Natural killer cell (primary cell): ENCODE measurements around the gene C1QTNF6. TPM values are rescaled to one million over a fixed set of nuclear protein-coding genes. Genes with fewer than 3 reads are reported as not detected.

Experiments
- ATAC-seq, 3 donors: fragments of 150-1000 bp in 2 of 3; fragments of 200-7000 bp in 1 of 3; cut with Tn5 transposase; 1 replicate in 1 of 3; 2 replicates in 2 of 3; pipeline ENCODE4 v1.10.0; 2021; ENCODE audit warnings: mild to moderate bottlenecking in 2 of 3, moderate library complexity in 2 of 3
- DNase-seq, 2 donors: peaks; one replicate each; pipeline versions ENCODE4 v3.0.0 to v3.0.0-alpha.2; 2013 to 2021; ENCODE audit warnings: mixed read lengths in 1 of 2
- H3K27ac ChIP-seq: one replicate; pipeline ENCODE4 v1.5.1; 2013; ENCODE audit warnings: mild to moderate bottlenecking, low read length
- H3K27me3 ChIP-seq: one replicate; pipeline ENCODE4 v1.6.1; 2013; ENCODE audit warnings: low read length; ENCODE audit not compliant: control insufficient read depth, insufficient read depth
- H3K36me3 ChIP-seq: one replicate; pipeline ENCODE4 v1.6.1; 2013; ENCODE audit warnings: low read length; ENCODE audit not compliant: control insufficient read depth, insufficient read depth
- H3K4me1 ChIP-seq: one replicate; pipeline ENCODE4 v1.6.1; 2013; ENCODE audit warnings: low read length; ENCODE audit not compliant: control insufficient read depth, insufficient read depth
- H3K4me3 ChIP-seq: one replicate; pipeline ENCODE4 v1.5.1; 2013; ENCODE audit warnings: low read length
- H3K9me3 ChIP-seq: one replicate; pipeline ENCODE4 v1.6.1; 2013; ENCODE audit warnings: low read length; ENCODE audit not compliant: control insufficient read depth, insufficient read depth
- H3K27ac Mint-ChIP-seq, 2 donors: one replicate each; pipeline ENCODE4 v1.8.0; 2022; ENCODE audit warnings: mild to moderate bottlenecking in 2 of 2, mixed read lengths in 2 of 2, moderate library complexity in 1 of 2
- H3K27me3 Mint-ChIP-seq, 2 donors: one replicate each; pipeline ENCODE4 v1.8.0; 2022; ENCODE audit warnings: low read depth in 2 of 2, mixed read lengths in 2 of 2
- H3K36me3 Mint-ChIP-seq: one replicate; pipeline ENCODE4 v1.8.0; 2022; ENCODE audit warnings: mixed read lengths
- H3K4me1 Mint-ChIP-seq, 2 donors: one replicate each; pipeline ENCODE4 v1.8.0; 2022; ENCODE audit warnings: mixed read lengths in 2 of 2
- H3K4me3 Mint-ChIP-seq: one replicate; pipeline ENCODE4 v1.8.0; 2022; ENCODE audit warnings: mild to moderate bottlenecking, moderate library complexity, mixed read lengths
- H3K9me3 Mint-ChIP-seq, 2 donors: one replicate each; pipeline ENCODE4 v1.8.0; 2022; ENCODE audit warnings: mixed read lengths in 2 of 2
- WGBS: methylation state at CpG from one replicate; pipeline ENCODE4 v1.1.7; 2013; ENCODE audit warnings: missing lambda C conversion rate; ENCODE audit not compliant: insufficient coverage; 5-methylcytosine and 5-hydroxymethylcytosine counted together
- intact Hi-C: fragments of 100-400 bp; cut with micrococcal nuclease; formaldehyde crosslinking; loops from one replicate; pipeline ENCODE4 v1.14.2; 2022
- total RNA-seq, 4 donors: library from RNA; stranded (reverse); fragments of 120-200 nt in 1 of 4; gene quantifications; one replicate each; pipeline versions ENCODE4 v1.2.3 to v1.2.4, GENCODE V29; 2013 to 2022
- TF ChIP-seq, protein P1 (sequence below): fragments of 200-600 bp; IDR thresholded peaks from one replicate; pipeline ENCODE4 v1.8.0; 2022; ENCODE audit warnings: antibody characterized with exemption

The C1QTNF6 gene
- total RNA-seq, 3 donors from 2014 or later (not counting 1 experiment from before 2014, with no cell fraction given): 6.0 to 10.3 (median 6.7) TPM

DNA sequence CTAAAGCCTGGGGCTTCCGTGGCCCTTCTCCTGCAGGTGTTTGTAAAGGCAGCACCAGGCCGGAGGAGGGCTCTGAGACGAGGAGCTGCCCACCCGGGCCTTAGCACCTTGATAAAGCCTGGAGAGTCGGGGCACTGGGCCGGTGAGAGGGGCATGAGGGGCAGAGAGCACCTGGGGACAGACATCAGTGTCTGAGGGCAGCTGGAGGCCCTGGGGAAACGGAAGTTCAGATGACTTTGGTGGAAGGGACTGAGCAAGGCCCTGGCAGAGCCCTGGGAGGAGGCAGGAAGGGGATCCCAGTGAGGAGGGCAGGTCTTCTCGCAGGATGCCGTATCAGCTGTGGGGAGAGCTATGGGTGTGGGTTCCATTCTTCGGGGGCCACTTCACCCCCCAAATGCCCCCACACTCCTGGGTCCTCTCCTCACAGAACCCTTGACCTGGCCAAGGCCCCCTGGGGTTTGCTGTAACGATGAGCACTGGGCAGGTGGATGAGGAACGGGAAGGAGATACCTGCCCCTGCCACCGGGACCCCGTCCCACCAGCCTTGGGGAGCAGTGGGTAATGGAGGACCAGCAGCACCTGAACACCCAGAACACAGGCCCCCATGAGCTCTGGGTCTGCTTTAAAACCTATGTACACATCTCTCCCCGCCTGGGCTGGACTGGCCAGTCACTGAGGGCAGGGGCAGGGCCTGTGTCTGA, 7.4 kb downstream of the C1QTNF6 start:
- H3K4me1 Mint-ChIP-seq: peaks cover 40 to 53% of the 10 kb centered on the region in 2 donors

DNA sequence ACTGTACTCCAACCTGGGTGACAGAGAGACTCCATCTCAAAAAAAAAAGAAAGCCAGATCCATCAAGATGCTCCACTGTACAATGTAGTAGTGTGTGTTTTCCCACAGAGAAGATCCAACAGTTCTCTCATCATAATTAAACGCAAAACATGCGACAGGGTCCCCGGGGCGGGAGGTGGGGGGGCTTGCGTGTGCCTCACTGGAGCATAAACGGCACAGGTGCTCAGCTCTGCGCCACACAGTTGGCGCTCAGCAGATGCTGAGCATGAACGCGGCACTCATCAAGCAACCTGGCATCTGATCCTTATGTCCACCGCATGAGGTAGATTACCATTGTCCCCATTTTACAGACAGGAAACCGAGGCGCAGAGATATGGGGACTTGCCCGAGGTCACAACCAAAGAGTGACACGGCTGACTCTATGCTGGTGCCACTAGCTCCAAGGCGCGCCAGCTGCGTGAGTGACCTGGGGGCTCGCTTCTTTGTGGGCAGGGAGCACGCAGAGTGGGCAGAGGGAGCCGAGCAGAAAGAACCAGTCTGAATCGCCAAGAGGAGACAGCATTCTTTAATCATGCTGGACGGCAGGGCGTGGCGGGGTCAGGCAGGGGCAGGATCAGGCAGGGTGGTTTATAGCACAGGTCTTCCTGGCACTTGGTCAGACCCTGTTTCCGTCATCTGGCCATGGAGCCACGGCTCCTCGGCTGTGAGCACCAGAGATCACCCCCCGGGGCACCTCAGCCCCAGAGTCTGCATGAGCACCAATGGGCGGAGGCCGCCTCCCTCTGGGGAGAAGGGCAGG, 8.2 kb downstream of the C1QTNF6 start:
- Histone ChIP-seq H3K27me3 (no peaks in the 10 kb centered on the region), H3K36me3 (no peaks in the 10 kb centered on the region), H3K9me3 (no peaks in the 10 kb centered on the region), H3K4me3 (no peak overlapping the region), H3K27ac (no peak overlapping the region), H3K4me1 (peaks cover 61% of the 10 kb centered on the region)
- WGBS: 92% methylated on average over 31 of the region's 31 CpGs
- no peaks in the 10 kb centered on the region for H3K36me3 Mint-ChIP-seq
- H3K9me3 Mint-ChIP-seq: no peaks in the 10 kb centered on the region
- TF ChIP-seq, protein P1, sequence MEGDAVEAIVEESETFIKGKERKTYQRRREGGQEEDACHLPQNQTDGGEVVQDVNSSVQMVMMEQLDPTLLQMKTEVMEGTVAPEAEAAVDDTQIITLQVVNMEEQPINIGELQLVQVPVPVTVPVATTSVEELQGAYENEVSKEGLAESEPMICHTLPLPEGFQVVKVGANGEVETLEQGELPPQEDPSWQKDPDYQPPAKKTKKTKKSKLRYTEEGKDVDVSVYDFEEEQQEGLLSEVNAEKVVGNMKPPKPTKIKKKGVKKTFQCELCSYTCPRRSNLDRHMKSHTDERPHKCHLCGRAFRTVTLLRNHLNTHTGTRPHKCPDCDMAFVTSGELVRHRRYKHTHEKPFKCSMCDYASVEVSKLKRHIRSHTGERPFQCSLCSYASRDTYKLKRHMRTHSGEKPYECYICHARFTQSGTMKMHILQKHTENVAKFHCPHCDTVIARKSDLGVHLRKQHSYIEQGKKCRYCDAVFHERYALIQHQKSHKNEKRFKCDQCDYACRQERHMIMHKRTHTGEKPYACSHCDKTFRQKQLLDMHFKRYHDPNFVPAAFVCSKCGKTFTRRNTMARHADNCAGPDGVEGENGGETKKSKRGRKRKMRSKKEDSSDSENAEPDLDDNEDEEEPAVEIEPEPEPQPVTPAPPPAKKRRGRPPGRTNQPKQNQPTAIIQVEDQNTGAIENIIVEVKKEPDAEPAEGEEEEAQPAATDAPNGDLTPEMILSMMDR: no peak
- H3K27ac Mint-ChIP-seq: no peak overlapping the region
- peaks cover 31 to 47% of the 10 kb centered on the region in 2 donors for H3K4me1 Mint-ChIP-seq
- ATAC-seq: no peak
- H3K27me3 Mint-ChIP-seq: peaks cover 0 to 4% of the 10 kb centered on the region in 2 donors
- no peak overlapping the region for H3K4me3 Mint-ChIP-seq
- intact Hi-C loops: no loop called here
- no peak for DNase-seq

More for the DNA sequence above, 7.4 kb downstream of the C1QTNF6 start:
- TF ChIP-seq, protein P1: no peak
- intact Hi-C loops: no loop called here
- H3K36me3 ChIP-seq: no peaks in the 10 kb centered on the region
- no peak overlapping the region for H3K4me3 Mint-ChIP-seq
- H3K4me1 ChIP-seq: peaks cover 66% of the 10 kb centered on the region
- no peak overlapping the region for H3K27ac Mint-ChIP-seq
- DNase-seq: no peak
- ATAC-seq: no peak
- no peak overlapping the region for H3K27ac ChIP-seq
- peaks cover 0 to 4% of the 10 kb centered on the region in 2 donors for H3K27me3 Mint-ChIP-seq
- WGBS: 90% methylated on average over 13 of the region's 15 CpGs
- H3K9me3 ChIP-seq: no peaks in the 10 kb centered on the region
- H3K9me3 Mint-ChIP-seq: no peaks in the 10 kb centered on the region
- no peaks in the 10 kb centered on the region for H3K36me3 Mint-ChIP-seq
- H3K27me3 ChIP-seq: no peaks in the 10 kb centered on the region
- no peak overlapping the region for H3K4me3 ChIP-seq

DNA sequence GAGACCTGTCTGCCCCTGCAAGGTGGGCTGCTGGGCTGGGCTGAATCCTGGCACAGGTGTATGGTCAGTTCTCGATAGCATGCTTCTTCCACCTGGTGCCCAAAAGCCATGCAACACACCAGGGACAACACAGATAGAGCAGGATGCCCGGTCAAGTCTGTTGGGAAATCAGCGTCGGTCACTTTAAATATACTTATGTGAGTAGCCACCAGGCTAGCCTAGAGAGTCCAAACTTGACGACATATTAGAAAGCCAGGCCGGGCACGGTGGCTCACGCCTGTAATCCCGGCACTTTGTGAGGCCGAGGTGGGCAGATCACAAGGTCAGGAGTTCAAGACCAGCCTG, 8.9 kb downstream of the C1QTNF6 start:
- TF ChIP-seq, protein P1: no peak
- H3K4me3 Mint-ChIP-seq: no peak overlapping the region
- peaks cover 0 to 4% of the 10 kb centered on the region in 2 donors for H3K27me3 Mint-ChIP-seq
- H3K36me3 Mint-ChIP-seq: no peaks in the 10 kb centered on the region
- DNase-seq: no peak
- WGBS: 97% methylated on average over 10 of the region's 10 CpGs
- no peak overlapping the region for H3K27ac ChIP-seq
- intact Hi-C loops: no loop called here
- no peaks in the 10 kb centered on the region for H3K36me3 ChIP-seq
- H3K27me3 ChIP-seq: no peaks in the 10 kb centered on the region
- H3K9me3 Mint-ChIP-seq: no peaks in the 10 kb centered on the region
- H3K9me3 ChIP-seq: no peaks in the 10 kb centered on the region
- H3K4me1 ChIP-seq: peaks cover 54% of the 10 kb centered on the region
- no peak for ATAC-seq
- H3K27ac Mint-ChIP-seq: no peak overlapping the region
- H3K4me1 Mint-ChIP-seq: peaks cover 27 to 43% of the 10 kb centered on the region in 2 donors
- H3K4me3 ChIP-seq: no peak overlapping the region
